B cell (primary cell): ENCODE results near the gene PPP1R3E. TPM values are rescaled to one million over a fixed set of nuclear protein-coding genes. Genes with fewer than 3 reads are reported as not detected.

ENCODE experiments used
- ATAC-seq: fragments of 200-7000 bp; cut with Tn5 transposase; one replicate; pipeline ENCODE4 v1.10.0; 2021; ENCODE audit warnings: low read depth, mild to moderate bottlenecking, moderate number of reproducible peaks, moderate library complexity
- CTCF ChIA-PET: fragments of 350-600 bp; sonication (Branson Sonifier 250); formaldehyde crosslinking; loops from one replicate; lab custom pipeline; 2021; ENCODE audit warnings: antibody characterized with exemption, inconsistent platforms; lab: Charles Lee
- POLR2A ChIA-PET: fragments of 350-600 bp; sonication (Branson Sonifier 250); formaldehyde crosslinking; loops from one replicate; lab custom pipeline; 2021; ENCODE audit warnings: antibody characterized with exemption; lab: Charles Lee
- DNase-seq: peaks from one replicate; pipeline ENCODE4 v3.0.0; 2013
- H2AFZ ChIP-seq: 2 replicates; pipeline ENCODE4 v1.6.1; 2012; ENCODE audit warnings: mild to moderate bottlenecking, low read depth, low read length; ENCODE audit not compliant: insufficient read depth, poor library complexity, severe bottlenecking
- H3K27ac ChIP-seq, 2 donors: 1 replicate in 1 of 2; 2 replicates in 1 of 2; pipeline ENCODE4 v1.5.1; 2012 to 2013; ENCODE audit warnings: low read length in 2 of 2, mild to moderate bottlenecking in 2 of 2, moderate library complexity in 1 of 2
- H3K27me3 ChIP-seq, 4 experiments: fragments of 200-600 bp in 1 of 4; sonication (generic) in 1 of 4; replicated peaks in 1 of 4; 1 replicate in 2 of 4; 2 replicates in 2 of 4; pipeline versions ENCODE4 v1.6.1 to v1.7.0; 2013 to 2016; ENCODE audit warnings: low read length in 3 of 4, mild to moderate bottlenecking in 2 of 4, mixed read lengths in 1 of 4, moderate library complexity in 1 of 4; ENCODE audit not compliant: insufficient read depth in 4 of 4, control insufficient read depth in 3 of 4; ENCODE audit errors: control extremely low read depth in 1 of 4
- H3K36me3 ChIP-seq, 2 experiments: replicated peaks in 1 of 2; 1 replicate in 1 of 2; 2 replicates in 1 of 2; pipeline versions ENCODE4 v1.6.1 to v1.7.1; 2013; ENCODE audit warnings: low read length in 1 of 2; ENCODE audit not compliant: insufficient read depth in 2 of 2, control insufficient read depth in 1 of 2; ENCODE audit errors: control extremely low read depth in 1 of 2, extremely low read depth in 1 of 2
- H3K4me1 ChIP-seq, 2 donors: fragments of 200-600 bp in 1 of 2; sonication (generic) in 1 of 2; 1 replicate in 1 of 2; 2 replicates in 1 of 2; pipeline versions ENCODE4 v1.5.1 to v1.6.1; 2013 to 2017; ENCODE audit warnings: low read length in 2 of 2; ENCODE audit not compliant: control insufficient read depth in 2 of 2, insufficient read depth in 2 of 2
- H3K4me2 ChIP-seq: replicated peaks from 2 replicates; pipeline ENCODE3; 2012; ENCODE audit warnings: mild to moderate bottlenecking, low read depth, low read length; ENCODE audit not compliant: poor library complexity, severe bottlenecking
- H3K4me3 ChIP-seq, 5 experiments: fragments of 200-600 bp in 1 of 5; sonication (generic) in 1 of 5; 1 replicate in 3 of 5; 2 replicates in 2 of 5; pipeline versions ENCODE4 v1.5.1 to v1.7.0; 2011 to 2016; ENCODE audit warnings: low read length in 4 of 5, mild to moderate bottlenecking in 4 of 5, low read depth in 2 of 5, control low read depth in 1 of 5, moderate library complexity in 1 of 5; ENCODE audit not compliant: insufficient read depth in 1 of 5; ENCODE audit errors: control extremely low read depth in 1 of 5, extremely low read depth in 1 of 5
- H3K79me2 ChIP-seq: fragments of 200-600 bp; sonication (generic); one replicate; pipeline ENCODE4 v1.6.0; 2016; ENCODE audit warnings: low read length; ENCODE audit not compliant: control insufficient read depth, insufficient read depth
- H3K9ac ChIP-seq: fragments of 200-600 bp; sonication (generic); 2 replicates; pipeline ENCODE4 v1.6.1; 2017; ENCODE audit warnings: mild to moderate bottlenecking, low read length, moderate library complexity
- H3K9me3 ChIP-seq, 3 donors: one replicate each; pipeline versions ENCODE4 v1.6.1 to v1.7.1; 2013; ENCODE audit warnings: low read length in 2 of 3; ENCODE audit not compliant: control insufficient read depth in 2 of 3, insufficient read depth in 1 of 3; ENCODE audit errors: control extremely low read depth in 1 of 3
- H4K20me1 ChIP-seq: 2 replicates; pipeline ENCODE4 v1.6.0; 2012; ENCODE audit warnings: mild to moderate bottlenecking, low read length; ENCODE audit not compliant: insufficient read depth, control insufficient read depth, poor library complexity, severe bottlenecking
- H3K27ac Mint-ChIP-seq: one replicate; pipeline ENCODE4 v1.8.0; 2021; ENCODE audit warnings: mixed read lengths
- H3K27me3 Mint-ChIP-seq: one replicate; pipeline ENCODE4 v1.8.0; 2021; ENCODE audit warnings: mixed read lengths
- H3K4me1 Mint-ChIP-seq: one replicate; pipeline ENCODE4 v1.8.0; 2021; ENCODE audit warnings: mixed read lengths
- H3K4me3 Mint-ChIP-seq: one replicate; pipeline ENCODE4 v1.8.0; 2021; ENCODE audit warnings: mixed read lengths
- H3K9me3 Mint-ChIP-seq: one replicate; pipeline ENCODE4 v1.8.0; 2022; ENCODE audit warnings: mixed read lengths; ENCODE audit not compliant: insufficient read depth
- EZH2 ChIP-seq: IDR thresholded peaks from 2 replicates; pipeline ENCODE4 v1.6.1; 2012; ENCODE audit warnings: borderline replicate concordance, low read depth, mild to moderate bottlenecking, moderate library complexity, low read length; ENCODE audit not compliant: insufficient read depth, poor library complexity, severe bottlenecking
- whole genome bisulfite sequencing: methylation state at CpG from one replicate; pipeline ENCODE4 v1.1.5; 2013; ENCODE audit warnings: missing lambda C conversion rate; ENCODE audit not compliant: insufficient coverage; 5-methylcytosine and 5-hydroxymethylcytosine counted together
- intact Hi-C: fragments of 100-400 bp; cut with micrococcal nuclease; formaldehyde crosslinking; loops from one replicate; pipeline ENCODE4 v1.10.0; 2022
- polyA plus RNA-seq: library from polyadenylated mRNA; depleted of rRNA; stranded (reverse); fragments of >200 nt; gene quantifications from 2 replicates; pipeline ENCODE4 v1.2.3, GENCODE V29; 2012
- small RNA-seq: library from RNA; depleted of rRNA; stranded (forward); fragments of <200 nt; gene quantifications from one replicate; pipeline ENCODE3, GENCODE V24; 2012; ENCODE audit warnings: low replicate concordance, low read depth; ENCODE audit not compliant: insufficient read length
- total RNA-seq, 2 donors: library from RNA; stranded (reverse); fragments of 120-200 nt in 1 of 2; gene quantifications; 1 replicate in 1 of 2; 2 replicates in 1 of 2; pipeline versions ENCODE4 v1.2.3 to v1.2.4, GENCODE V29; 2013 to 2022
- TF ChIP-seq, protein P1 (sequence below): fragments of 200-600 bp; IDR thresholded peaks from one replicate; pipeline ENCODE4 v1.8.0; 2022; ENCODE audit warnings: antibody characterized with exemption, mild to moderate bottlenecking

Gene PPP1R3E
- total and polyA plus RNA-seq, 2 donors (not counting 1 experiment from before 2014, with no cell fraction given), result 56.9 to 76.7 TPM

DNA sequence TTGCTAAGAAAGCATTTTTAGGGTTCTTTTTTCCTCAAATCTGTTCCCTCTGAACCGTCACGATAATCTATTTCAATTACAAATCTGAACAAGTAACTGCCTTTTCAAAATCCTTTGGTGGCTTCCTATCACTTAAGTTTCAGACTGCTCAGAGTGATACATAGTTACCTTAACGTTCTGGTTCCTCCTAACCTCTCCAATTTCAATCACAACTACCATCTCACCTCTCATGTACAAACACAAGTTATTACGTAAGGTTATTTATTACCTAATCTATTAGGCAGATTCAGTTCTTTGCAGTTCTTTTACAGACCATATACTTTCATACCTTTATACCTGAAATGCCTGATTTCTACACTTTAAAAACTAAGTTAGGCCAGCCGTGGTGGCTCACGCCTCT, 52.8 kb downstream of the PPP1R3E start:
- Histone ChIP-seq H3K4me2 (no peak overlapping the region), H3K4me1 (no peaks in the 10 kb centered on the region), H3K9ac (no peak overlapping the region), H3K36me3 (no peaks in the 10 kb centered on the region), H3K27me3 (peaks cover 0 to 6% (median 0%) of the 10 kb centered on the region in 4 experiments), H4K20me1 (no peaks in the 10 kb centered on the region), H2AFZ (no peak overlapping the region), H3K27ac (no peak overlapping the region), H3K9me3 (no peaks in the 10 kb centered on the region), H3K4me3 (no peak overlapping the region), H3K79me2 (no peaks in the 10 kb centered on the region)
- CTCF ChIA-PET, result no interaction called here
- POLR2A ChIA-PET, result no interaction called here
- DNase-seq, result no peak
- H3K9me3 Mint-ChIP-seq, result no peaks in the 10 kb centered on the region
- TF ChIP-seq, protein P1, sequence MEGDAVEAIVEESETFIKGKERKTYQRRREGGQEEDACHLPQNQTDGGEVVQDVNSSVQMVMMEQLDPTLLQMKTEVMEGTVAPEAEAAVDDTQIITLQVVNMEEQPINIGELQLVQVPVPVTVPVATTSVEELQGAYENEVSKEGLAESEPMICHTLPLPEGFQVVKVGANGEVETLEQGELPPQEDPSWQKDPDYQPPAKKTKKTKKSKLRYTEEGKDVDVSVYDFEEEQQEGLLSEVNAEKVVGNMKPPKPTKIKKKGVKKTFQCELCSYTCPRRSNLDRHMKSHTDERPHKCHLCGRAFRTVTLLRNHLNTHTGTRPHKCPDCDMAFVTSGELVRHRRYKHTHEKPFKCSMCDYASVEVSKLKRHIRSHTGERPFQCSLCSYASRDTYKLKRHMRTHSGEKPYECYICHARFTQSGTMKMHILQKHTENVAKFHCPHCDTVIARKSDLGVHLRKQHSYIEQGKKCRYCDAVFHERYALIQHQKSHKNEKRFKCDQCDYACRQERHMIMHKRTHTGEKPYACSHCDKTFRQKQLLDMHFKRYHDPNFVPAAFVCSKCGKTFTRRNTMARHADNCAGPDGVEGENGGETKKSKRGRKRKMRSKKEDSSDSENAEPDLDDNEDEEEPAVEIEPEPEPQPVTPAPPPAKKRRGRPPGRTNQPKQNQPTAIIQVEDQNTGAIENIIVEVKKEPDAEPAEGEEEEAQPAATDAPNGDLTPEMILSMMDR, result no peak
- no peak for TF ChIP-seq EZH2
- H3K4me1 Mint-ChIP-seq, result no peaks in the 10 kb centered on the region
- H3K27ac Mint-ChIP-seq, result no peak overlapping the region
- 87% methylated on average over 3 of the region's 6 CpGs for WGBS
- H3K27me3 Mint-ChIP-seq, result peaks cover 33% of the 10 kb centered on the region
- intact Hi-C loops, result no loop called here
- no peak for ATAC-seq
- no peak overlapping the region for H3K4me3 Mint-ChIP-seq

DNA sequence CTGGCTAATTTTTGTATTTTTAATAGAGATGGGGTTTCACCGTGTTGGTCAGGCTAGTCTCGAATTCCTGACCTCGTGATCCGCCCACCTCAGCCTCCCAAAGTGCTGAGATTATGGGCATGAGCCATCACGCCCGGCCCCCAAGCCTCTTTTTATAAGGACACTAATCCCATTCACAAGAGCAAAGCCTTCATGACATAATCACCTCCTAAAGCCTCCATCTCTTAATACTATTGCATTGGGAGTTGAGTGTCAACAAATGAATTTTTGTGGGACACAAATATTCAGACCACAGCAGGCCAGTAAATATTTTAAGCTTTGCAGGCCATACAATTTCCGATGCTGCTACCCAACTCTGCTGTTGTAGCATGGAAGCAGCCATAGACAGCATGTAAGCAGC, 54.1 kb downstream of the PPP1R3E start:
- POLR2A ChIA-PET, result no interaction called here
- no peak for ATAC-seq
- no peak overlapping the region for H3K27ac ChIP-seq

More for the DNA sequence above, 54.1 kb downstream of the PPP1R3E start:
- Histone ChIP-seq H3K9ac (no peak overlapping the region), H3K4me1 (no peaks in the 10 kb centered on the region), H3K9me3 (no peaks in the 10 kb centered on the region), H3K27me3 (peaks cover 0 to 6% (median 0%) of the 10 kb centered on the region in 4 experiments), H3K36me3 (no peaks in the 10 kb centered on the region), H4K20me1 (no peaks in the 10 kb centered on the region), H2AFZ (no peak overlapping the region), H3K79me2 (no peaks in the 10 kb centered on the region), H3K4me2 (no peak overlapping the region), H3K4me3 (no peak overlapping the region)
- Mint-ChIP-seq H3K4me1 (no peaks in the 10 kb centered on the region), H3K27me3 (peaks cover 27% of the 10 kb centered on the region), H3K27ac (no peak overlapping the region), H3K4me3 (no peak overlapping the region), H3K9me3 (no peaks in the 10 kb centered on the region)
- no CpG with 5 or more reads among the region's 7 CpGs for WGBS
- TF ChIP-seq EZH2, result no peak
- DNase-seq, result no peak
- intact Hi-C loops, result no loop called here
- CTCF ChIA-PET, result interaction anchor here (1.4 kb wide), 1 partner anchor 171 kb away, joined by 3 read pairs; no protein-coding TSS in a partner anchor

Small RNA genes lying within 50 kb of the gene (small RNA-seq; reads per million reads assigned to genes)
- not detected for gene RNU6-1046P

Other genes with a start within 250 kb of the PPP1R3E start
- 0.96 and 1.2 TPM in 2 replicates for gene CDH24, start 245.3 kb downstream of the PPP1R3E start, total RNA-seq
- 1.0 and 2.1 TPM in 2 replicates for gene CDH24, start 245.3 kb downstream of the PPP1R3E start, polyA plus RNA-seq
- gene ACIN1, start 207.7 kb downstream of the PPP1R3E start, total RNA-seq, result 359 and 364 TPM in 2 replicates
- 178 and 228 TPM in 2 replicates for gene ACIN1, start 207.7 kb downstream of the PPP1R3E start, polyA plus RNA-seq
- gene C14orf119, start 207.4 kb downstream of the PPP1R3E start, total RNA-seq, result 30.6 and 38.5 TPM in 2 replicates
- 6.6 and 12.2 TPM in 2 replicates for gene C14orf119, start 207.4 kb downstream of the PPP1R3E start, polyA plus RNA-seq
- gene CIROP, start 197.9 kb downstream of the PPP1R3E start, total RNA-seq, result not detected in 2 replicates
- gene CIROP, start 197.9 kb downstream of the PPP1R3E start, polyA plus RNA-seq, result not detected in 2 replicates
- 0.37 TPM in 1 of 2 replicates, not detected in the other for gene CEBPE, start 183.6 kb downstream of the PPP1R3E start, total RNA-seq
- 0.26 and 0.45 TPM in 2 replicates for gene CEBPE, start 183.6 kb downstream of the PPP1R3E start, polyA plus RNA-seq
- gene SLC7A8, start 119.2 kb downstream of the PPP1R3E start, total RNA-seq, result 0.85 and 1.1 TPM in 2 replicates
- 0.19 and 0.25 TPM in 2 replicates for gene SLC7A8, start 119.2 kb downstream of the PPP1R3E start, polyA plus RNA-seq
- gene RNF212B, start 64.9 kb downstream of the PPP1R3E start, total RNA-seq, result not detected in 2 replicates
- gene RNF212B, start 64.9 kb downstream of the PPP1R3E start, polyA plus RNA-seq, result not detected in 2 replicates
- gene HOMEZ, start 16.7 kb downstream of the PPP1R3E start, total RNA-seq, result 15.5 TPM in 2 replicates
- gene HOMEZ, start 16.7 kb downstream of the PPP1R3E start, polyA plus RNA-seq, result 3.2 and 4.2 TPM in 2 replicates
- 12.9 and 17.8 TPM in 2 replicates for gene BCL2L2, start 4.0 kb upstream of the PPP1R3E start, total RNA-seq
- 5.4 and 8.2 TPM in 2 replicates for gene BCL2L2, start 4.0 kb upstream of the PPP1R3E start, polyA plus RNA-seq
- gene PABPN1, start 18.6 kb upstream of the PPP1R3E start, total RNA-seq, result 280 and 293 TPM in 2 replicates
- 283 and 341 TPM in 2 replicates for gene PABPN1, start 18.6 kb upstream of the PPP1R3E start, polyA plus RNA-seq
- gene SLC22A17, start 50.0 kb upstream of the PPP1R3E start, total RNA-seq, result 0.89 and 0.97 TPM in 2 replicates
- 0.92 and 0.97 TPM in 2 replicates for gene SLC22A17, start 50.0 kb upstream of the PPP1R3E start, polyA plus RNA-seq
- not detected in 2 replicates for gene EFS, start 62.3 kb upstream of the PPP1R3E start, total RNA-seq
- gene EFS, start 62.3 kb upstream of the PPP1R3E start, polyA plus RNA-seq, result not detected in 2 replicates
- gene IL25, start 70.0 kb upstream of the PPP1R3E start, total RNA-seq, result not detected in 2 replicates
- not detected in 2 replicates for gene IL25, start 70.0 kb upstream of the PPP1R3E start, polyA plus RNA-seq
- gene CMTM5, start 74.2 kb upstream of the PPP1R3E start, total RNA-seq, result not detected in 2 replicates
- 0.18 and 1.0 TPM in 2 replicates for gene CMTM5, start 74.2 kb upstream of the PPP1R3E start, polyA plus RNA-seq
- gene MYH6, start 105.4 kb upstream of the PPP1R3E start, total RNA-seq, result not detected in 2 replicates
- not detected in 2 replicates for gene MYH6, start 105.4 kb upstream of the PPP1R3E start, polyA plus RNA-seq
- gene MYH7, start 132.8 kb upstream of the PPP1R3E start, total RNA-seq, result not detected in 2 replicates
- gene MYH7, start 132.8 kb upstream of the PPP1R3E start, polyA plus RNA-seq, result not detected in 2 replicates
- 81.8 and 84.4 TPM in 2 replicates for gene NGDN, start 166.8 kb upstream of the PPP1R3E start, total RNA-seq
- gene NGDN, start 166.8 kb upstream of the PPP1R3E start, polyA plus RNA-seq, result 66.7 and 138 TPM in 2 replicates
- 2.5 and 2.8 TPM in 2 replicates for gene ZFHX2, start 248.9 kb upstream of the PPP1R3E start, total RNA-seq
- 0.10 and 0.21 TPM in 2 replicates for gene ZFHX2, start 248.9 kb upstream of the PPP1R3E start, polyA plus RNA-seq